Measurements from ENCODE around the gene ZNF556.

ZNF556 gene

GRCh38 chr19:2867025-2867991, at the start of gene ZNF556:
TSS of gene ZNF556 (plus strand) at chr19:2867335. CDS start at chr19:2867422, 87 bp downstream.
- Histone ChIP-seq H3K36me3 (ENCODE audit: insufficient read depth, low read length) (no peaks in the 10 kb centered on the region), H3K9ac (ENCODE audit: low read depth, low read length) (no peak within 1 kb of the TSS), H3K4me1 (ENCODE audit: insufficient read depth, low read length) (no peaks in the 10 kb centered on the region), H3K9me3 (ENCODE audit: control insufficient read depth, insufficient read depth, low read length) (no peaks in the 10 kb centered on the region)

GRCh38 chr19:2819540-2820111, 47.5 kb upstream of the ZNF556 start, which contains the start of gene ZNF554:
TSS of gene ZNF554 (plus strand) at chr19:2819868. CDS start at chr19:2820072, 204 bp downstream.
- Histone ChIP-seq H3K9me3 (ENCODE audit: control insufficient read depth, insufficient read depth, low read length) (no peaks in the 10 kb centered on the region), H3K36me3 (ENCODE audit: insufficient read depth, low read length) (no peaks in the 10 kb centered on the region), H3K9ac (ENCODE audit: low read depth, low read length) (peak within 1 kb of the TSS; percentile 66), H3K4me1 (ENCODE audit: insufficient read depth, low read length) (no peaks in the 10 kb centered on the region)

- Histone ChIP-seq H3K36me3 (ENCODE audit: insufficient read depth, low read length) (no peaks in the 10 kb centered on the region), H3K9ac (ENCODE audit: low read depth, low read length) (peak overlapping the region; percentile 66), H3K4me1 (ENCODE audit: insufficient read depth, low read length) (no peaks in the 10 kb centered on the region), H3K9me3 (ENCODE audit: control insufficient read depth, insufficient read depth, low read length) (no peaks in the 10 kb centered on the region)
These were observed 46.9 kb upstream of the ZNF556 start for GRCh38 chr19:2820112-2820702.

- Histone ChIP-seq H3K4me1 (ENCODE audit: insufficient read depth, low read length) (no peaks in the 10 kb centered on the region), H3K9ac (ENCODE audit: low read depth, low read length) (no peak overlapping the region), H3K9me3 (ENCODE audit: control insufficient read depth, insufficient read depth, low read length) (no peaks in the 10 kb centered on the region), H3K36me3 (ENCODE audit: insufficient read depth, low read length) (no peaks in the 10 kb centered on the region; the same call in 1 of the 2 replicates)
These were observed 44.3 kb upstream of the ZNF556 start for GRCh38 chr19:2822846-2823245.

- H3K9me3 ChIP-seq (ENCODE audit: control insufficient read depth, insufficient read depth, low read length) = no peaks in the 10 kb centered on the region
- H3K4me1 ChIP-seq (ENCODE audit: insufficient read depth, low read length) = no peaks in the 10 kb centered on the region
- H3K36me3 ChIP-seq (ENCODE audit: insufficient read depth, low read length) = no peaks in the 10 kb centered on the region; the same call in 1 of the 2 replicates
- no peak overlapping the region for H3K9ac ChIP-seq (ENCODE audit: low read depth, low read length)
These were observed 43.5 kb upstream of the ZNF556 start for GRCh38 chr19:2823646-2824045.

GRCh38 chr19:2824129-2824528, 43.0 kb upstream of the ZNF556 start:
- H3K4me1 ChIP-seq (ENCODE audit: insufficient read depth, low read length) = no peaks in the 10 kb centered on the region
- H3K9me3 ChIP-seq (ENCODE audit: control insufficient read depth, insufficient read depth, low read length) = no peaks in the 10 kb centered on the region
- H3K36me3 ChIP-seq (ENCODE audit: insufficient read depth, low read length) = no peaks in the 10 kb centered on the region; the same call in 1 of the 2 replicates
- H3K9ac ChIP-seq (ENCODE audit: low read depth, low read length) = no peak overlapping the region

- Histone ChIP-seq H3K36me3 (ENCODE audit: insufficient read depth, low read length) (no peaks in the 10 kb centered on the region; the same call in 1 of the 2 replicates), H3K4me1 (ENCODE audit: insufficient read depth, low read length) (no peaks in the 10 kb centered on the region), H3K9ac (ENCODE audit: low read depth, low read length) (no peak overlapping the region), H3K9me3 (ENCODE audit: control insufficient read depth, insufficient read depth, low read length) (peaks cover 8% of the 10 kb centered on the region; the same call in 1 of the 2 replicates)
These were observed 40.1 kb upstream of the ZNF556 start for GRCh38 chr19:2827022-2827421.

- no peak overlapping the region for H3K9ac ChIP-seq (ENCODE audit: low read depth, low read length)
- peaks cover 16% of the 10 kb centered on the region for H3K9me3 ChIP-seq (ENCODE audit: control insufficient read depth, insufficient read depth, low read length)
- H3K36me3 ChIP-seq (ENCODE audit: insufficient read depth, low read length) = no peaks in the 10 kb centered on the region; the same call in 1 of the 2 replicates
- no peaks in the 10 kb centered on the region for H3K4me1 ChIP-seq (ENCODE audit: insufficient read depth, low read length)
These were observed 39.2 kb upstream of the ZNF556 start for GRCh38 chr19:2827840-2828489.

GRCh38 chr19:2834294-2834871, 32.8 kb upstream of the ZNF556 start:
- H3K9me3 ChIP-seq (ENCODE audit: control insufficient read depth, insufficient read depth, low read length) = peaks cover 38% of the 10 kb centered on the region
- H3K4me1 ChIP-seq (ENCODE audit: insufficient read depth, low read length) = no peaks in the 10 kb centered on the region
- H3K9ac ChIP-seq (ENCODE audit: low read depth, low read length) = no peak overlapping the region
- peaks cover 3% of the 10 kb centered on the region; the same call in 1 of the 2 replicates for H3K36me3 ChIP-seq (ENCODE audit: insufficient read depth, low read length)

GRCh38 chr19:2837430-2837829, 29.7 kb upstream of the ZNF556 start:
- H3K9ac ChIP-seq (ENCODE audit: low read depth, low read length) = no peak overlapping the region
- no peaks in the 10 kb centered on the region for H3K4me1 ChIP-seq (ENCODE audit: insufficient read depth, low read length)
- H3K36me3 ChIP-seq (ENCODE audit: insufficient read depth, low read length) = peaks cover 3% of the 10 kb centered on the region; the same call in 1 of the 2 replicates
- peaks cover 28% of the 10 kb centered on the region for H3K9me3 ChIP-seq (ENCODE audit: control insufficient read depth, insufficient read depth, low read length)

- no peaks in the 10 kb centered on the region for H3K36me3 ChIP-seq (ENCODE audit: insufficient read depth, low read length)
- no peaks in the 10 kb centered on the region for H3K4me1 ChIP-seq (ENCODE audit: insufficient read depth, low read length)
- H3K9me3 ChIP-seq (ENCODE audit: control insufficient read depth, insufficient read depth, low read length) = peaks cover 4% of the 10 kb centered on the region; the same call in 1 of the 2 replicates
- H3K9ac ChIP-seq (ENCODE audit: low read depth, low read length) = peak within 1 kb of the TSS; percentile 75
These were observed 26.0 kb upstream of the ZNF556 start, which contains the start of gene ZNF555 for GRCh38 chr19:2840794-2841791. TSS of gene ZNF555 (plus strand) at chr19:2841475. CDS start at chr19:2841573, 98 bp downstream.

- H3K9me3 ChIP-seq (ENCODE audit: control insufficient read depth, insufficient read depth, low read length) = no peaks in the 10 kb centered on the region
These were observed 25.1 kb upstream of the ZNF556 start for GRCh38 chr19:2841855-2842574.

More at GRCh38 chr19:2841855-2842574, 25.1 kb upstream of the ZNF556 start:
- H3K36me3 ChIP-seq (ENCODE audit: insufficient read depth, low read length) = 0 out of 2 replicates have a peak, but pooled peaks cover 2% of the 10 kb centered on the region
- H3K4me1 ChIP-seq (ENCODE audit: insufficient read depth, low read length) = no peaks in the 10 kb centered on the region
- peak overlapping the region; percentile 75 for H3K9ac ChIP-seq (ENCODE audit: low read depth, low read length)

Data from ES-I3 (cell line).